Stomach (tissue), 9 donors: Measurements from ENCODE around the gene GHITM. TPM values are rescaled to one million over a fixed set of nuclear protein-coding genes. Genes with fewer than 3 reads are reported as not detected.
"Not testable (repeated sequence)": the region's sequence is repeated elsewhere in the genome, so short reads cannot be mapped to it uniquely, and the experiment has no call there.

Experiments used
- DNase-seq, 2 donors: peaks; one replicate each; pipeline versions ENCODE4 v3.0.0 to v3.0.0-alpha.2; 2013 to 2019
- H3K27ac ChIP-seq, 5 donors: fragments of 200-600 bp in 4 of 5; sonication (generic) in 4 of 5; one replicate each; pipeline ENCODE4 v1.5.1; 2013 to 2019; ENCODE audit warnings: mild to moderate bottlenecking in 1 of 5, moderate library complexity in 1 of 5
- H3K27me3 ChIP-seq, 3 donors: fragments of 200-600 bp; sonication (generic); one replicate each; pipeline ENCODE4 v1.5.1; 2017 to 2019; ENCODE audit warnings: mixed run types in 1 of 3
- H3K36me3 ChIP-seq, 4 donors: fragments of 200-600 bp; sonication (generic); 1 replicate in 3 of 4; 2 replicates in 1 of 4; pipeline ENCODE4 v1.5.1; 2016 to 2019
- H3K4me1 ChIP-seq, 4 donors: fragments of 200-600 bp; sonication (generic); one replicate each; pipeline ENCODE4 v1.5.1; 2016 to 2019
- H3K4me3 ChIP-seq, 4 donors: fragments of 200-600 bp; sonication (generic) in 3 of 4; one replicate each; pipeline ENCODE4 v1.5.1; 2016 to 2019; ENCODE audit warnings: mild to moderate bottlenecking in 1 of 4
- H3K9me3 ChIP-seq, 4 donors: fragments of 200-600 bp; sonication (generic); one replicate each; pipeline ENCODE4 v1.5.1; 2016 to 2019
- EP300 ChIP-seq: sonication (generic); formaldehyde crosslinking; IDR thresholded peaks from one replicate; pipeline ENCODE4 v1.6.1; 2017; ENCODE audit warnings: antibody characterized with exemption
- POLR2A ChIP-seq, 4 donors: fragments of 450-650 bp; IDR thresholded peaks; one replicate each; pipeline ENCODE4 v1.6.1; 2016; ENCODE audit warnings: antibody characterized with exemption in 4 of 4, control low read depth in 2 of 4, mild to moderate bottlenecking in 1 of 4, moderate library complexity in 1 of 4
- POLR2AphosphoS5 ChIP-seq, 3 donors: sonication (generic); formaldehyde crosslinking; IDR thresholded peaks; one replicate each; pipeline ENCODE4 v1.6.1; 2016; ENCODE audit warnings: antibody characterized with exemption in 3 of 3
- WGBS, 5 donors: extraction: QIAGEN DNeasy Blood & Tissue Kit in 3 of 5; methylation state at CpG; one replicate each; pipeline versions ENCODE4 v1.1.5 to v1.1.7; 2013 to 2018; 5-methylcytosine and 5-hydroxymethylcytosine counted together
- intact Hi-C: fragments of 100-400 bp; cut with DNase I; formaldehyde crosslinking; loops from one replicate; pipeline ENCODE4 v1.15.1; 2023; ENCODE audit warnings: low total_unique reads
- polyA plus RNA-seq, 3 donors: library from polyadenylated mRNA; stranded (reverse); fragments of 200-250 nt; gene quantifications; one replicate each; pipeline ENCODE4 v1.2.3, GENCODE V29; 2013
- total RNA-seq, 5 donors: library from RNA; depleted of rRNA; stranded (reverse); fragments of >200 nt; gene quantifications; one replicate each; pipeline versions ENCODE4 v1.1.0 to v1.2.3, GENCODE V29; 2014 to 2016
- TF ChIP-seq, protein P1 (sequence below), 7 experiments: fragments of 450-650 bp in 4 of 7; fragments of 200-600 bp in 3 of 7; sonication (generic) in 3 of 7; IDR thresholded peaks; one replicate each; pipeline ENCODE4 v1.5.1; 2016 to 2019; ENCODE audit warnings: antibody characterized with exemption in 7 of 7, control low read depth in 2 of 7, mild to moderate bottlenecking in 1 of 7
- donor health status: healthy with polysubstance abuse.
- donor health status: Bipolar disorder and iron deficiency.
- donor health status: healthy.

The GHITM gene
- total and polyA plus RNA-seq, 8 donors = 17.5 to 186 (median 106) TPM

- intact Hi-C loops = no loop called here
- Histone ChIP-seq H3K4me1 (no peaks in the 10 kb centered on the region), H3K27me3 (peaks cover 0 to 4% (median 0%) of the 10 kb centered on the region in 3 donors), H3K36me3 (no peaks in the 10 kb centered on the region), H3K9me3 (peaks cover 5 to 30% (median 21%) of the 10 kb centered on the region in 4 donors), H3K4me3 (no peak overlapping the region), H3K27ac (no peak overlapping the region)
- 92 to 95% (median 93%) methylated on average over 1 of the region's 1 CpG for WGBS, 5 donors
- DNase-seq = no peak
- TF ChIP-seq EP300 (no peak), POLR2AphosphoS5 (IDR thresholded peaks at IDR 0.05) (no peak), POLR2A (IDR thresholded peaks at IDR 0.05) (no peak)
- TF ChIP-seq, protein P1, sequence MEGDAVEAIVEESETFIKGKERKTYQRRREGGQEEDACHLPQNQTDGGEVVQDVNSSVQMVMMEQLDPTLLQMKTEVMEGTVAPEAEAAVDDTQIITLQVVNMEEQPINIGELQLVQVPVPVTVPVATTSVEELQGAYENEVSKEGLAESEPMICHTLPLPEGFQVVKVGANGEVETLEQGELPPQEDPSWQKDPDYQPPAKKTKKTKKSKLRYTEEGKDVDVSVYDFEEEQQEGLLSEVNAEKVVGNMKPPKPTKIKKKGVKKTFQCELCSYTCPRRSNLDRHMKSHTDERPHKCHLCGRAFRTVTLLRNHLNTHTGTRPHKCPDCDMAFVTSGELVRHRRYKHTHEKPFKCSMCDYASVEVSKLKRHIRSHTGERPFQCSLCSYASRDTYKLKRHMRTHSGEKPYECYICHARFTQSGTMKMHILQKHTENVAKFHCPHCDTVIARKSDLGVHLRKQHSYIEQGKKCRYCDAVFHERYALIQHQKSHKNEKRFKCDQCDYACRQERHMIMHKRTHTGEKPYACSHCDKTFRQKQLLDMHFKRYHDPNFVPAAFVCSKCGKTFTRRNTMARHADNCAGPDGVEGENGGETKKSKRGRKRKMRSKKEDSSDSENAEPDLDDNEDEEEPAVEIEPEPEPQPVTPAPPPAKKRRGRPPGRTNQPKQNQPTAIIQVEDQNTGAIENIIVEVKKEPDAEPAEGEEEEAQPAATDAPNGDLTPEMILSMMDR (IDR thresholded peaks at IDR 0.05) = no peak
These were observed 15.9 kb upstream of the GHITM start for GRCh38 chr10:84123362-84123761.

DNA sequence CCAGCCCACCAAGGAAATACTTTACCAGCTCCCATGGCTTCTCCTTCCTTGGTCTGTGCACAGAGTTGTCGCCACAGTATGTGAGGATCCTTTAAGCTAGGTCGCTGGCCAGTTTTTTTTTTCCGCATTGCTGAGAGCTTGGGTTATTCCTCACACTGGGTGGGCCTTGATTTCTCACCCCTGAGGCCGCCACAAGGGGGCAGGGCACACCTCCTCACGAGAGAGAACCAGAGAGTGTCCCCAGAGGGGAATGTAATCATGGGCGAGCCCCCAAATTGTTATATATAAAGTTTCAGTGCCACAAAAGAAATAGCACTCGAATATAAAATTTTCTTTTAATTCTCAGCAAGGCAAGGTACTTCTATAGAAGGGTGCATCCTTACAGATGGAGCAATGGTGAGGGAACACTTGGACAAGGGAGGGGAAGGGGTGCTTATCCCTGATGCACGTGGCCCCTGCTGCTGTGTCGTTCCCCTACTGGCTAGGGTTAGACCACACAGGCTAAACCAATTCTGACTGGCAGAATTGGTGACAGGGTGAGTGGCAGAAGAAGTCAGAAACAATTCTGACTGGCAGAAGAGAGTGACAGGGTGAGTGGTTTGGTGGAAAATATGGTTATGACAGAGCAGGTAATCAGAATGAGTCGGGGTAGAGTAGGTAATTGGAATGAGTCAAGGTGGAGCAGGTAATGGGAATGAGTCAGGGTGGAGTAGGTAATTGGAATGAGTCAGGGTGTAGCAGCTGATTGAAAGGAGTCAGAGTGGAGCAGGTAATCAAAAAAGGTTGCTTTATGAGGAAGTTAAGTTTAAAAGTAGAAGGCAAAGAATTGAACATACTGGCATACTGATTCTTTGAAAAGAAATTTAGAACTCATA, 13.2 kb upstream of the GHITM start:
- 72 to 78% (median 75%) methylated on average over 10 of the region's 10 CpGs for WGBS, 5 donors
- H3K4me3 ChIP-seq, H3K4me1 ChIP-seq, H3K27ac ChIP-seq, H3K36me3 ChIP-seq, DNase-seq, intact Hi-C loops: not testable (repeated sequence)
- peaks cover 0 to 20% (median 0%) of the 10 kb centered on the region in 3 donors for H3K27me3 ChIP-seq
- peaks cover 5 to 30% (median 21%) of the 10 kb centered on the region in 4 donors for H3K9me3 ChIP-seq

DNA sequence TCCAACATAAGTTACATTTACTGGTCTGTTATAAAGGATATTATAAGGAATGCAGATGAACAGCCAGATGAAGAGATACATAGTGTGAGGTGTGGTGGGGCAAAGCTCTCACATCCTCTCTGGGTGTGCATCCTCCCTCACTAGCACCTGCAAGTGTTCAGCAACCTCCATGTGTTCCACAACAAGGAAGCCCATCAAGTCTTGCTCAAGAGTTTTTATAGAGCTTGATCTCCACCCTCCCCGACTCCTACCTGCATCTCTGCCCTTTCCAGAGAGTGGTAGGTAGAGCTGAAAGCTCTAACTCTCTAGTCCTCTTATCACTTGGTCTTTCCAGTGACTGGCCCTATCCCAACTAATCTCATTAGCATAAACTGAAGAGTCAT, 12.5 kb upstream of the GHITM start:
- intact Hi-C loops = no loop called here
- H3K9me3 ChIP-seq = peaks cover 5 to 30% (median 21%) of the 10 kb centered on the region in 4 donors
- DNase-seq = no peak
- no peaks in the 10 kb centered on the region for H3K4me1 ChIP-seq
- H3K4me3 ChIP-seq = no peak overlapping the region
- peaks cover 0 to 20% (median 0%) of the 10 kb centered on the region in 3 donors for H3K27me3 ChIP-seq
- H3K27ac ChIP-seq = no peak overlapping the region
- H3K36me3 ChIP-seq = no peaks in the 10 kb centered on the region
- 60 to 84% (median 78%) methylated on average over 1 of the region's 1 CpG for WGBS, 5 donors
- no peak for TF ChIP-seq POLR2A (IDR thresholded peaks at IDR 0.05)
- TF ChIP-seq POLR2AphosphoS5 (IDR thresholded peaks at IDR 0.05) = no peak
- TF ChIP-seq, protein P1 (IDR thresholded peaks at IDR 0.05) = no peak
- no peak for TF ChIP-seq EP300

- DNase-seq = no peak
- intact Hi-C loops = no loop called here
- H3K27me3 ChIP-seq = peaks cover 0 to 5% (median 0%) of the 10 kb centered on the region in 3 donors
- WGBS, 5 donors = 47 to 73% (median 53%) methylated on average over 2 of the region's 2 CpGs
- no peak overlapping the region for H3K4me3 ChIP-seq
- TF ChIP-seq POLR2A (IDR thresholded peaks at IDR 0.05) (no peak), POLR2AphosphoS5 (IDR thresholded peaks at IDR 0.05) (no peak), EP300 (no peak)
- TF ChIP-seq, protein P1 (IDR thresholded peaks at IDR 0.05) = no peak
- no peaks in the 10 kb centered on the region for H3K9me3 ChIP-seq
- H3K36me3 ChIP-seq = no peaks in the 10 kb centered on the region
- peaks cover 6 to 11% (median 10%) of the 10 kb centered on the region in 4 donors for H3K4me1 ChIP-seq
- H3K27ac ChIP-seq = no peak overlapping the region
These were observed 3.5 kb upstream of the GHITM start for GRCh38 chr10:84135836-84136235.

GRCh38 chr10:84137811-84138210, 1.5 kb upstream of the GHITM start:
- Histone ChIP-seq H3K9me3 (no peaks in the 10 kb centered on the region), H3K4me1 (peaks cover 12 to 24% (median 22%) of the 10 kb centered on the region in 4 donors), H3K27me3 (no peaks in the 10 kb centered on the region), H3K27ac (no peak overlapping the region), H3K4me3 (no peak overlapping the region), H3K36me3 (peaks cover 4 to 16% (median 15%) of the 10 kb centered on the region in 4 donors)
- intact Hi-C loops = no loop called here
- TF ChIP-seq, protein P1 (IDR thresholded peaks at IDR 0.05) = no peak
- TF ChIP-seq POLR2AphosphoS5 (IDR thresholded peaks at IDR 0.05) (no peak), EP300 (no peak), POLR2A (IDR thresholded peaks at IDR 0.05) (no peak)
- no peak for DNase-seq
- 57 to 81% (median 77%) methylated on average over 2 of the region's 2 CpGs for WGBS, 5 donors
